HG03064 (cell line): ENCODE results near the gene CD74.
"Not testable (repeated sequence)": the region's sequence is repeated elsewhere in the genome, so short reads cannot be mapped to it uniquely, and the experiment has no call there.

Experiments used
- ATAC-seq: cut with Tn5 transposase; IDR thresholded peaks from one replicate; pipeline ENCODE4 v1.9.1; 2021; ENCODE audit warnings: low read depth; ENCODE audit not compliant: unreplicated experiment

The CD74 gene

GRCh38 chr5:150442699-150443080 is 30.0 kb upstream of the CD74 start:
- no peak for ATAC-seq

GRCh38 chr5:150441813-150442698 is 29.3 kb upstream of the CD74 start:
- no peak for ATAC-seq

- ATAC-seq = no peak
These were observed 28.5 kb upstream of the CD74 start for GRCh38 chr5:150440948-150441812.

GRCh38 chr5:150438873-150439546 is 26.3 kb upstream of the CD74 start:
- no peak for ATAC-seq

- ATAC-seq = peak; percentile 92
These were observed 23.5 kb upstream of the CD74 start for GRCh38 chr5:150436141-150436680.

GRCh38 chr5:150434464-150434863 is 21.8 kb upstream of the CD74 start:
- ATAC-seq = no peak

DNA sequence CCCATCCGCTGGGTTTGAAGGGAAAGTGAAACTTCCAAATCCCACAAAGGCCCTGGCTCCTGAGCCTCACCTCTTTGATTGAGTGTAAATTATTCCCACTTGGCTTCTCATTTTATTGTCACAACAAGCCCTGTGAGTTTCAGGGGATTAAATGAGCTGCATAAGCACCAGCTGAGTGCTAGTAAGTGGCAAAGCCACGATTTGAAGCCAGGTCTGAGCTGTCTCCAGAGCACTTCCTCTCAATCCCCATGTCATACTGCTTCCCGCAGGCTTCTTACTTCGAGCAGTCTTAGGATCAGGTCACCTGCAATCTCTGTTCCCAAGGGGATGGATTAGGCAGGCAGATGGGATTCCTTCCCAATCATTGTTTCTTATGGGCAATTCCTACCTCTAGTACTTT is 18.9 kb upstream of the CD74 start:
- ATAC-seq = no peak

- no peak for ATAC-seq
These were observed 18.3 kb upstream of the CD74 start for GRCh38 chr5:150431048-150431447.

DNA sequence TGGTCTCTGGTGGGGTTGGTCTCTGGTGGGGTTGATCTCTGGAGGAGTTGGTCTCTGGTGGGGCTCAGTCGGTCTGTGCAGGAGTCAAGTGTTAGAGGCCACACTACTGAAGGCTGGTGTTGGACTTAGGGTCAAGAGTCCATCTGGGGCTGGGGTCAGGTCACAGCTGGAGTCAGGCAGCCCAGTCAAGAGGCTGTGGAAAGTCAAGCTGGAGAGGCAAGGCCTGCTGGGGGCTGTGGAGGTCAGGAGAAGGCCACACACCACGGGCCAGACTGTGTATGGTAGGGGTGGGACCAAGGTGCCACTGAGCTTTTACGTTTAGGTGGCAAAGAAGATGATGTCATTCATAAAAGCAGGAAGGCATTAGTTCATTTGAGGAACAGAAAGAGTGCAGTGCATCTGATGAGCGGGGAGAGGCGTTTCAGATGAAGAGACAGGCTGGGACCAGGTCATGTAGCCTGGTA is 16.7 kb upstream of the CD74 start:
- ATAC-seq = no peak

DNA sequence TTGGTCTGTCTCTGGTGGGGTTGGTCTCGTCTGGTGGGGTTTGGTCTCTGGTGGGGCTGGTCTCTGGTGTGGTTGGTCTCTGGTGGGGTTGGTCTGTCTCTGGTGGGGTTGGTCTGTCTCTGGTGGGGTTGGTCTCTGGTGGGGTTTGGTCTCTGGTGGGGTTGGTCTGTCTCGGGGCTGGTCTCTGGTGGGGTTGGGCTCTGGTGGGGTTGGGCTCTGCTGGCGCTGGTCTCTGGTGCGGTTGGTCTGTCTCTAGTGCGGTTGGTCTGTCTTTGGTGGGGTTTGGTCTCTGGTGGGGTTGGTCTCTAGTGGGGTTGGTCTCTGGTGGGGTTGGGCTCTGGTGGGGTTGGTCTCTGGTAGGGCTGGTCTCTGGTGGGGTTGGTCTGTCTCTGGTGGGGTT is 16.3 kb upstream of the CD74 start:
- ATAC-seq = no peak

GRCh38 chr5:150428106-150428876 is 15.6 kb upstream of the CD74 start:
- ATAC-seq = no peak

DNA sequence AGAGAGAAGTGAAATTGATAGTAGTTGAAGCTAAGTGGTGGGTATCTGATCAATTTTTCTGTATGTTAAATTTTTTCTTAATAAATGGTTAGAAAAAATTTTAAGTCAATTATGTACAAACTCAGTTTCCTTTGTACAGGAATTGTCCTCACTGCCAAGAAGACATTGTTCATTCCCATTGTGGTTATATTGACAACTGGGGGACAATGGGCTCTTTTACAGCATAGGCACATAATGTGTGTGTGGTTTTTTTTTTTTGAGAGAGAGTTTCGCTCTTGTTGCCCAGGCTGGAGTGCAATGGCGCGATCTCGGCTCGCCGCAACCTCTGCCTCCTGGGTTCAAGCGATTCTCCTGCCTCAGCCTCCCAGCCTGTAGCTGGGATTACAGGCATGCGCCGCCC is 13.5 kb upstream of the CD74 start:
- not testable (repeated sequence) for ATAC-seq

GRCh38 chr5:150422758-150423157 is 10.0 kb upstream of the CD74 start:
- no peak for ATAC-seq

- ATAC-seq = no peak
These were observed 9.4 kb upstream of the CD74 start for GRCh38 chr5:150422075-150422474.

DNA sequence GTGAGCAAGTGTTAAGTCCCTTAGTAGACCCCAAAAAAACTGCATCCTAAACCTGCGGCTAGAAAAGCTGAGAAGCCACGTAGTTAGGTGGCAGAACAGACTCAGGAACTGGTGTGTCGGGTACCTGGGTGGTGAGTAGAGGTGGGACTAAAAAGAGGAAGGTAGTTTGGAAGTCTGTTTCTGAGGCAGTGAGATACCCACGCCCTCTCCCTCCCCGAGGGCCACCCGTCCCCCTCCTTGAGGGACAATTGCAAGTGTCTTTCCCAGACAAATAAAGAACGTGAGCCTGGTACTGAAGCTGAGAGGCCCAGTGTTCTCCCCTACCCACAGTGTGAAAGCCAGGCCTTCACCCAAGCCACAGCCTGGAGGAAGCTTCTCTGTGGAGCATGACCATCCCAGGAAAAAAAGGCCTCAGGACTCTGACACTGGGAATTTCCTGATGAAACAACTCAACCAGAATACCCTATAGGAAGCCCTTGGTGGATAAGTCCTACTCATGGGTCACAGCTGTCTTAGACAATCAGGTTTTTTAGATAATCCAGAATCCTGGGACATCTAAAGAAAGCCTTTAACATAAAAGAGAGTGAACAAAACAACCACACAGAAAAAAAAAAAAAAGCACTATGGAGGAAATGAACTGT is 7.0 kb upstream of the CD74 start:
- no peak for ATAC-seq

DNA sequence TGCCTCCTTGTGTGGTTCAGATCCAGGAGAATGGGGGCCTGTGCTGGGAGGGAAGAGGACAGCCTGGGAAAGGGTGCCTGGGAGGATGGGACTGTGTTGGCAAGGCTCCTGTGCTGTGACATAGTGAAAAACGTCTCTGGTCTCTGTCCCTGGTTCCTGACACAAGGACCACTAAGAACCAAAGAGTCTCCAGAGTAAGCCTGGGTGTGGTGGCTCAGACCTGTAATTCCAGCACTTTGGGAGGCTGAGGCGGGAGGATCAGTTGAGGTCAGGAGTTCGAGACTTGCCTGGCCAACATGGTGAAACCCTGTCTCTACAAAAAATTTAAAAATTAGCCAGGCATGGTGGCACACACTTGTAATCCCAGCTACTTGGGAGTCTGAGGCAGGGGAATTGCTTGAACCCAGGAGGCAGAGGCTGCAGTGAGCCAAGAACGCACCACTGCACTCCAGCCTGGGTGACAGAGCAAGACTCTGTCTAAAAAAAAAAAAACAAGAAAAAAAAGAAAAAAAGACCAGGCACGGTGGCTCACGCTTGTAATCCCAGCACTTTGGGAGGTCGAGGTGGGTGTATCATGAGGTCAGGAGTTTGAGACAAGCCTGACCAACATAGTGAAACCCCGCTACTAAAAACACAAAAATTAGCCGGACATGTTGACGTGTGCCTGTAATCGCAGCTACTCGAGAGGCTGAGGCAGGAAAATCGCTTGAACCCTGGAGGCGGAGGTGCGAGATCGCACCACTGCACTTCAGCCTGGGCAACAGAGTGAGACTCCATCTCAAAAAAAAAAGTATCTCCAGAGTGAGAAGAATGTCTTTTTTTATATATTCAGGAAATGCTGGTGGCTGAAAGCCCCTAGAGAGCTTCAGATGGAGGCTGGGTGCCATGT is 1.4 kb upstream of the CD74 start:
- ATAC-seq = not testable (repeated sequence)

DNA sequence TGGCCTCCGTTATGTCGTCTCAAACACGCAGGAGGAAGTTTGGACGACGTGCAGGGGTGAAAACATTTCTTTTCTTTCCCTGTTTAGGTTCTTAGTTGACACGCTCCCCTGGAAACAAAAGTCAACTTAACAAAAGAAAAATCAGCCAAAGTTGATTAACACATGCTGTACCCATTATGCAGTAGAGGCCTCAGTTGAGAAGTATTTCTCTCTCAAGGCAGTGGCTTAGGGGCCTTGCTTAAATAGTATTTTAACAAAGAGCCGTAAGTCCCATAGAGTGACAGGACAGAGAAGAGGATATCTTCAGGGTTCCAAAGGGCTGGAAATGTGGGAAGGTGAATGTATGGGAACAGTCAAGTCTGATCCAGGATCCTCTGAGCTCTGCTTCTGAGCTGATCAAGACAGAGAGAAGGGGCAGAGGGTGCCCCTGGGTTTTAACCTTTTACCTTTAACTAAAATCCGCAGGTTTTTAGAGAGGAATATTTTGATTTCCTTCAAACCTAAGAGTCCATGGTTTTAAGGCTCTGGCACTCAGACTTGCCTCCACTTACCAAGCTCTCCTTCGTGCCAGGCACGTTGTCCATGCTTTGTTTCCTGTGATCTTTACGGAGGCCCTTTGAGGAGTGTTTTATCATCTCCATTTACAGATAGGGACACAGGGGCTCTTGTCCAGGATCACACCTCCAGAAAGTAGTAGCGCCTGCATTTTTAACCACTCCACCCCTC is 629 bp upstream of the CD74 start:
- ATAC-seq = peak; percentile 4
